K562 (cell line): ENCODE data around the gene ABCG1. TPM values are rescaled to one million over a fixed set of nuclear protein-coding genes. Genes with fewer than 3 reads are reported as not detected.
A peak's percentile ranks its signal among the peaks of the same experiment; 100 is the strongest.

Experiments
- ATAC-seq: fragments of 200-7000 bp; cut with Tn5 transposase; 3 replicates; pipeline ENCODE4 v1.9.1; 2020; ENCODE audit warnings: moderate library complexity
- BruUV-seq: library from RNA; stranded (reverse); fragments of 400-500 nt; replicated peaks from 2 replicates; lab custom pipeline; 2021; lab: Mats Ljungman, UMichigan
- CTCF ChIA-PET: fragments of 300-600 bp; formaldehyde crosslinking; extraction: SDS; loops from one replicate; lab custom pipeline; 2021; ENCODE audit warnings: low intra/inter-chr PET ratio; lab: Yijun Ruan, JAX
- POLR2A ChIA-PET: fragments of 300-600, 350-650 bp; sonication (Branson Sonifier 250); formaldehyde crosslinking; extraction: SDS; loops from one replicate; lab custom pipeline; 2021; ENCODE audit warnings: antibody characterized with exemption, inconsistent platforms; lab: Yijun Ruan, JAX
- DNase-seq, 4 experiments: peaks; one replicate each; pipeline versions ENCODE4 v3.0.0 to v3.0.0-alpha.2; 2011 to 2018; ENCODE audit warnings: low spot score in 3 of 4, mixed read lengths in 3 of 4; ENCODE audit errors: extremely low read depth in 1 of 4
- FAIRE-seq: peaks from 2 replicates; lab custom pipeline; 2011; peaks lifted over from hg19 to GRCh38; lab: Jason Lieb, UNC
- H2AFZ ChIP-seq: 2 replicates; pipeline ENCODE4 v1.6.0; 2011; ENCODE audit warnings: low read depth, low read length, control low read depth, inconsistent platforms
- H3K27ac ChIP-seq: fragments of 200-600 bp; 3 replicates; pipeline ENCODE4 v1.8.0; 2011; ENCODE audit warnings: low read depth, mild to moderate bottlenecking, control low read depth, inconsistent platforms, low read length, moderate library complexity, mixed read lengths; ENCODE audit errors: extremely low read depth
- H3K27me3 ChIP-seq, 2 experiments: fragments of 300-600 bp in 1 of 2; 2 replicates in 1 of 2; 3 replicates in 1 of 2; pipeline versions ENCODE4 v1.6.0 to v1.8.0; 2011; ENCODE audit warnings: inconsistent platforms in 2 of 2, low read length in 2 of 2, mild to moderate bottlenecking in 1 of 2, mixed read lengths in 1 of 2, moderate library complexity in 1 of 2; ENCODE audit not compliant: control insufficient read depth in 2 of 2, insufficient read depth in 2 of 2
- H3K36me3 ChIP-seq: fragments of 300-600 bp; 3 replicates; pipeline ENCODE4 v1.8.0; 2011; ENCODE audit warnings: mild to moderate bottlenecking, low read length, inconsistent platforms; ENCODE audit not compliant: control insufficient read depth, insufficient read depth
- H3K4me1 ChIP-seq, 2 experiments: fragments of 200-600 bp in 1 of 2; replicated peaks in 1 of 2; 2 replicates in 1 of 2; 3 replicates in 1 of 2; pipeline versions ENCODE4 v1.5.1 to v1.8.0; 2011; ENCODE audit warnings: inconsistent platforms in 2 of 2, low read length in 2 of 2, mild to moderate bottlenecking in 1 of 2, mixed read lengths in 1 of 2, moderate library complexity in 1 of 2; ENCODE audit not compliant: control insufficient read depth in 2 of 2, insufficient read depth in 2 of 2
- H3K4me2 ChIP-seq: 2 replicates; pipeline ENCODE4 v1.6.1; 2011; ENCODE audit warnings: low read length, control low read depth, inconsistent platforms, mixed read lengths; ENCODE audit not compliant: insufficient read depth
- H3K4me3 ChIP-seq: fragments of 200-600 bp; sonication (generic), shearing (Covaris generic); 2 replicates; pipeline ENCODE4 v1.5.1; 2016; ENCODE audit warnings: control low read depth, inconsistent platforms
- H3K79me2 ChIP-seq: fragments of 200-600 bp; 3 replicates; pipeline ENCODE4 v1.8.0; 2011; ENCODE audit warnings: low read length, inconsistent platforms; ENCODE audit not compliant: control insufficient read depth, insufficient read depth
- H3K9ac ChIP-seq, 2 experiments: 2 replicates each; pipeline versions ENCODE4 v1.6.0 to v1.6.1; 2011; ENCODE audit warnings: low read depth in 2 of 2, low read length in 2 of 2, control low read depth in 1 of 2, inconsistent platforms in 1 of 2, mild to moderate bottlenecking in 1 of 2, mixed read lengths in 1 of 2; ENCODE audit not compliant: insufficient read depth in 1 of 2
- H3K9me1 ChIP-seq: one replicate; pipeline ENCODE4 v1.6.0; 2011; ENCODE audit warnings: inconsistent platforms, mild to moderate bottlenecking, low read length, moderate library complexity; ENCODE audit not compliant: control insufficient read depth, insufficient read depth
- H3K9me3 ChIP-seq: replicated peaks from 2 replicates; pipeline ENCODE4 v1.5.1; 2011; ENCODE audit warnings: low read depth, low read length, inconsistent platforms; ENCODE audit not compliant: control insufficient read depth, insufficient read depth
- H4K20me1 ChIP-seq: replicated peaks from 2 replicates; pipeline ENCODE4 v1.6.1; 2011; ENCODE audit warnings: low read length, inconsistent platforms, mixed read lengths; ENCODE audit not compliant: control insufficient read depth, insufficient read depth
- BCL6 ChIP-seq: fragments of 250-450 bp; sonication (Bioruptor Pico); IDR thresholded peaks from 2 replicates; pipeline ENCODE4 v1.4.0; 2020
- DACH1 ChIP-seq: fragments of 450-650 bp; IDR thresholded peaks from 2 replicates; pipeline ENCODE4 v1.6.1; 2018; ENCODE audit not compliant: partially characterized antibody
- GABPA ChIP-seq: fragments of 200-800 bp; sonication (Bioruptor generic); conservative IDR thresholded peaks from 2 replicates; pipeline ENCODE4 v1.6.1; 2016; ENCODE audit warnings: low read depth, missing genetic modification characterization, missing compliant biosample characterization
- HDAC3 ChIP-seq: fragments of 450-650 bp; IDR thresholded peaks from 2 replicates; pipeline ENCODE4 v1.6.1; 2018; ENCODE audit warnings: borderline replicate concordance, mild to moderate bottlenecking, moderate library complexity; ENCODE audit not compliant: partially characterized antibody
- MYNN ChIP-seq, 2 experiments: sonication (generic); formaldehyde crosslinking in 1 of 2; IDR thresholded peaks; 2 replicates each; pipeline versions ENCODE4 v1.5.0 to v1.6.1; 2016 to 2020; ENCODE audit warnings: antibody characterized with exemption in 1 of 2, missing genetic modification reagents in 1 of 2
- NFATC3 ChIP-seq: fragments of 450-650 bp; IDR thresholded peaks from 2 replicates; pipeline ENCODE4 v1.6.1; 2017; ENCODE audit warnings: mild to moderate bottlenecking
- ZNF212 ChIP-seq: fragments of 450-650 bp; formaldehyde crosslinking; IDR thresholded peaks from 2 replicates; pipeline ENCODE4 v1.4.0; 2020; ENCODE audit warnings: mild to moderate bottlenecking
- ZNF41 ChIP-seq: fragments of 250-450 bp; sonication (Bioruptor Pico); conservative IDR thresholded peaks from 2 replicates; pipeline ENCODE4 v1.4.0; 2020; ENCODE audit warnings: mild to moderate bottlenecking
- ZNF436 ChIP-seq: fragments of 250-450, 450-650 bp; sonication (Bioruptor Pico); formaldehyde crosslinking; IDR thresholded peaks from 2 replicates; pipeline ENCODE4 v1.7.0; 2020; ENCODE audit warnings: mild to moderate bottlenecking
- WGBS: fragments of 100-300 bp; shearing (Covaris generic); methylation state at CpG from one replicate; pipeline ENCODE4 v1.1.6; 2016; ENCODE audit warnings: low coverage, mixed read lengths; ENCODE audit not compliant: insufficient coverage; ENCODE audit errors: missing lambda C conversion rate; 5-methylcytosine and 5-hydroxymethylcytosine counted together
- in situ Hi-C: fragments of 300-500 bp; cut with MboI; formaldehyde crosslinking; loops from 4 replicates; pipeline ENCODE4 v1.15.0; 2018; ENCODE audit warnings: inconsistent platforms, mixed read lengths
- intact Hi-C: fragments of 100-400 bp; cut with micrococcal nuclease; formaldehyde crosslinking; loops from 2 replicates; pipeline ENCODE4 v1.14.2; 2022
- polyA plus RNA-seq, 8 experiments: library from polyadenylated mRNA; depleted of rRNA in 4 of 8; stranded (reverse) in 5 of 8; unstranded in 3 of 8; fragments of >200 nt; fragmentation: Nextera tagmentation in 2 of 8; fragmentation: Illumina TruSeq in 1 of 8; extraction: Ambion mirVana in 2 of 8; extraction: Trizol in 1 of 8; gene quantifications; 2 replicates each; pipeline versions ENCODE4 v1.2.1 to v1.2.3, GENCODE V29; 2011 to 2014; ENCODE audit warnings: inconsistent platforms in 1 of 8, missing spikeins in 1 of 8
- total RNA-seq, 7 experiments: library from RNA; depleted of rRNA in 6 of 7; stranded (reverse); fragments of >200 nt in 6 of 7; fragmentation: Illumina TruSeq in 2 of 7; extraction: Trizol in 2 of 7; gene quantifications; 2 replicates each; pipeline versions ENCODE4 v1.2.1 to v1.2.3, GENCODE V29; 2011 to 2021; ENCODE audit warnings: low replicate concordance in 1 of 7
- TF ChIP-seq, protein P1 (sequence below): fragments of 450-650 bp; IDR thresholded peaks from 2 replicates; pipeline ENCODE4 v1.6.1; 2016; ENCODE audit warnings: low read depth, mild to moderate bottlenecking, moderate library complexity
- TF ChIP-seq, protein P2 (sequence below), 2 experiments: IDR thresholded peaks; 2 replicates each; pipeline ENCODE4 v1.6.1; 2012; ENCODE audit warnings: improper control_type of control experiment in 2 of 2, low read depth in 2 of 2, low read length in 2 of 2, borderline replicate concordance in 1 of 2

The ABCG1 gene
- total and polyA plus RNA-seq, 9 of the 15 experiments (the other 6 are each of a cell fraction or from before 2014, with no cell fraction given) = 0.04 to 0.09 TPM; not detected in 7

DNA sequence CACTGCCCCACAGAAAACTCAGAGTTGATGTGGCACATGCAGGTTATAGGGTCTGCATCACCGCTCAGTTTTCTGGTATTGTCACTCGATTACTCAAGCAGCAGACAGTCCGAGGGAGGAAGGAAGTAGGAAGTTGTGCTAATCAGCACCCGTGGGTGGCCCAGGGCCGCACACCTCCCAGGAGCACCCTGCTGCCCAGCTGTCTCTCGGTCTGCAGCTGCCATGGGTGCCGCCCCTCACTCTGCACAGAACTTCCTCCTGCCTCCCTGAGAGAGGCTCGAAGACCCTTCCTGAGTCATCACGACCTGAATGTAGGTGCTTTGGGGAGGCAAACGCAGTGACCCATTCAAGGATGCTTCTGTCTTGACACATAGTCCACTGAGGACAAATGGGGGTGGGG is 100.4 kb downstream of the ABCG1 start:
- WGBS = 2% methylated on average over 10 of the region's 10 CpGs
- H3K4me2 ChIP-seq = no peak overlapping the region; the same call in 1 of the 2 replicates
- no peaks in the 10 kb centered on the region for H3K9me1 ChIP-seq
- no peaks in the 10 kb centered on the region for H3K36me3 ChIP-seq
- peak; percentile 24; the same call in 2 of the 3 replicates for ATAC-seq
- CTCF ChIA-PET = no interaction called here
- no peak overlapping the region for H2AFZ ChIP-seq
- BruUV-seq = no TSS peak
- H3K27ac ChIP-seq = no peak overlapping the region
- H3K79me2 ChIP-seq = no peaks in the 10 kb centered on the region
- in situ Hi-C loops = loop anchor here (10.0 kb wide), 1 partner anchor 125 kb away; no protein-coding TSS in a partner anchor
- intact Hi-C loops = no loop called here
- FAIRE-seq = no peak
- no peak overlapping the region; a peak in 1 of 4 replicates for H3K9ac ChIP-seq
- no peak for DNase-seq
- H3K4me1 ChIP-seq = no peaks in the 10 kb centered on the region
- POLR2A ChIA-PET = interaction anchor here (0.7 to 0.8 kb wide), 2 partner anchors 9 to 39 kb away, joined by 3 read pairs; no protein-coding TSS in a partner anchor
- no peaks in the 10 kb centered on the region for H3K9me3 ChIP-seq
- TF ChIP-seq DACH1 (no peak), GABPA (tag) (no peak), ZNF41 (no peak), MYNN (IDR thresholded peaks at IDR 0.05) (no peak), MYNN (CRISPR knock-in tag; IDR thresholded peaks at IDR 0.05) (no peak), ZNF212 (no peak), HDAC3 (no peak), BCL6 (no peak), NFATC3 (no peak), ZNF436 (CRISPR knock-in tag) (no peak)
- TF ChIP-seq, protein P1, sequence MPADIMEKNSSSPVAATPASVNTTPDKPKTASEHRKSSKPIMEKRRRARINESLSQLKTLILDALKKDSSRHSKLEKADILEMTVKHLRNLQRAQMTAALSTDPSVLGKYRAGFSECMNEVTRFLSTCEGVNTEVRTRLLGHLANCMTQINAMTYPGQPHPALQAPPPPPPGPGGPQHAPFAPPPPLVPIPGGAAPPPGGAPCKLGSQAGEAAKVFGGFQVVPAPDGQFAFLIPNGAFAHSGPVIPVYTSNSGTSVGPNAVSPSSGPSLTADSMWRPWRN = no peak
- TF ChIP-seq, protein P2, sequence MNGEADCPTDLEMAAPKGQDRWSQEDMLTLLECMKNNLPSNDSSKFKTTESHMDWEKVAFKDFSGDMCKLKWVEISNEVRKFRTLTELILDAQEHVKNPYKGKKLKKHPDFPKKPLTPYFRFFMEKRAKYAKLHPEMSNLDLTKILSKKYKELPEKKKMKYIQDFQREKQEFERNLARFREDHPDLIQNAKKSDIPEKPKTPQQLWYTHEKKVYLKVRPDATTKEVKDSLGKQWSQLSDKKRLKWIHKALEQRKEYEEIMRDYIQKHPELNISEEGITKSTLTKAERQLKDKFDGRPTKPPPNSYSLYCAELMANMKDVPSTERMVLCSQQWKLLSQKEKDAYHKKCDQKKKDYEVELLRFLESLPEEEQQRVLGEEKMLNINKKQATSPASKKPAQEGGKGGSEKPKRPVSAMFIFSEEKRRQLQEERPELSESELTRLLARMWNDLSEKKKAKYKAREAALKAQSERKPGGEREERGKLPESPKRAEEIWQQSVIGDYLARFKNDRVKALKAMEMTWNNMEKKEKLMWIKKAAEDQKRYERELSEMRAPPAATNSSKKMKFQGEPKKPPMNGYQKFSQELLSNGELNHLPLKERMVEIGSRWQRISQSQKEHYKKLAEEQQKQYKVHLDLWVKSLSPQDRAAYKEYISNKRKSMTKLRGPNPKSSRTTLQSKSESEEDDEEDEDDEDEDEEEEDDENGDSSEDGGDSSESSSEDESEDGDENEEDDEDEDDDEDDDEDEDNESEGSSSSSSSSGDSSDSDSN (IDR thresholded peaks at IDR 0.05; ENCODE audit: borderline replicate concordance in 1 of 2, low read depth in 2 of 2, low read length in 2 of 2) = no peak
- H3K27me3 ChIP-seq = peaks cover 45 to 74% of the 10 kb centered on the region in 2 experiments
- 0 out of 2 replicates have a peak, but pooled peaks cover 6% of the 10 kb centered on the region for H4K20me1 ChIP-seq
- no peak overlapping the region for H3K4me3 ChIP-seq
